Kidney (tissue), 22 donors: ENCODE data around the gene BFSP2. TPM values are rescaled to one million over a fixed set of nuclear protein-coding genes. Genes with fewer than 3 reads are reported as not detected.

ENCODE experiments used
- DNase-seq, 5 donors: peaks; one replicate each; pipeline ENCODE4 v3.0.0-alpha.2; 2013 to 2020
- FAIRE-seq: peaks from 2 replicates; lab custom pipeline; 2012; peaks lifted over from hg19 to GRCh38; lab: Jason Lieb, UNC
- H3K27ac ChIP-seq, 2 donors: one replicate each; pipeline ENCODE4 v1.7.0; 2013; ENCODE audit warnings: low read depth in 2 of 2, low read length in 2 of 2, inconsistent platforms in 1 of 2
- H3K27me3 ChIP-seq: one replicate; pipeline ENCODE4 v1.7.1; 2013; ENCODE audit warnings: low read length, inconsistent platforms; ENCODE audit not compliant: control insufficient read depth, insufficient read depth
- H3K36me3 ChIP-seq, 3 donors: one replicate each; pipeline versions ENCODE4 v1.7.0 to v1.7.1; 2013; ENCODE audit warnings: low read length in 3 of 3, control low read depth in 1 of 3, inconsistent platforms in 1 of 3; ENCODE audit not compliant: insufficient read depth in 3 of 3, control insufficient read depth in 2 of 3
- H3K4me1 ChIP-seq, 3 donors: one replicate each; pipeline versions ENCODE4 v1.7.0 to v1.7.1; 2013; ENCODE audit warnings: low read length in 3 of 3, inconsistent platforms in 1 of 3, low read depth in 1 of 3; ENCODE audit not compliant: control insufficient read depth in 2 of 3, insufficient read depth in 2 of 3
- H3K4me3 ChIP-seq, 3 donors: one replicate each; pipeline versions ENCODE4 v1.7.0 to v1.8.1; 2013; ENCODE audit warnings: low read length in 3 of 3, control low read depth in 1 of 3, inconsistent platforms in 1 of 3
- H3K9ac ChIP-seq, 3 donors: one replicate each; pipeline versions ENCODE4 v1.7.0 to v1.7.1; 2013; ENCODE audit warnings: low read length in 3 of 3, control low read depth in 1 of 3, inconsistent platforms in 1 of 3
- H3K9me3 ChIP-seq, 3 donors: one replicate each; pipeline versions ENCODE4 v1.7.0 to v1.7.1; 2013; ENCODE audit warnings: low read length in 3 of 3, control low read depth in 1 of 3, inconsistent platforms in 1 of 3; ENCODE audit not compliant: control insufficient read depth in 2 of 3, insufficient read depth in 1 of 3
- intact Hi-C: fragments of 100-400 bp; cut with DNase I; formaldehyde crosslinking; loops from one replicate; pipeline ENCODE4 v1.11.1; 2022
- long read RNA-seq, 10 donors: library from polyadenylated mRNA in 1 of 10; unstranded in 1 of 10; transcript quantifications; one replicate each; pipeline ENCODE4 v2.0.0 and lab custom pipeline, GENCODE V29; 2021 to 2026
- polyA plus RNA-seq: library from polyadenylated mRNA; stranded (reverse); fragments of 350-450 nt; fragmentation: Illumina TruSeq; extraction: RNeasy Lipid Tissue Mini Kit (QIAGEN cat#74804); gene quantifications from one replicate; pipeline ENCODE4 v1.2.3, GENCODE V29; 2014; ENCODE audit warnings: low read depth, low replicate concordance; ENCODE audit not compliant: insufficient read depth
- total RNA-seq: library from RNA; stranded (reverse); fragmentation: NEBNext Ultra II Directional; extraction: Animal tissue kit (Norgen Biotek cat#: 25700); gene quantifications from one replicate; pipeline ENCODE4 v1.2.1, GENCODE V29; 2021
- TF ChIP-seq, protein P1 (sequence below): IDR thresholded peaks from 3 replicates; pipeline ENCODE4 v1.5.1; 2012; ENCODE audit warnings: mild to moderate bottlenecking, moderate library complexity, borderline replicate concordance; ENCODE audit not compliant: insufficient read depth; ENCODE audit errors: extremely low read depth
- donor health status: control.
- donor health status: control.
- donor health status: control.
- donor health status: control.
- donor health status: control.
- donor health status: DM: yes; HTN: yes; CAD: no.
- donor health status: Normal renal cell carcinoma (clear cell type).

BFSP2 gene
- total RNA-seq = 0.41 TPM
- polyA plus RNA-seq = 0.86 TPM
- long read RNA-seq, donor 1 = 0 reads
- long read RNA-seq, donor 2 = 0 reads
- long read RNA-seq, donor 3 = 0 reads
- long read RNA-seq, donor 4 = 0 reads
- long read RNA-seq, donor 5 = 0 reads
- long read RNA-seq, donor 6 = 0 reads
- long read RNA-seq, donor 7, partial matches to known transcripts = 0 of 1 reads
- long read RNA-seq, donor 7, other reads (novel, unspliced or antisense) = 1 of 1 reads
- long read RNA-seq, donor 8 = 0 reads
- long read RNA-seq, donor 9 = 0 reads
- long read RNA-seq, donor 10 = 0 reads

GRCh38 chr3:133400006-133400515 is at the start of gene BFSP2:
Gene BFSP2, plus strand, starts transcription at chr3:133400056. Its CDS starts 28 bp downstream, at chr3:133400084.
- H3K27ac ChIP-seq = no peak within 1 kb of the TSS
- no peaks in the 10 kb centered on the region for H3K4me1 ChIP-seq
- H3K9ac ChIP-seq = no peak within 1 kb of the TSS
- no peaks in the 10 kb centered on the region for H3K27me3 ChIP-seq
- H3K4me3 ChIP-seq = no peak within 1 kb of the TSS
- no peaks in the 10 kb centered on the region for H3K9me3 ChIP-seq
- FAIRE-seq = no peak
- intact Hi-C loops = no loop called here
- no peak for DNase-seq
- H3K36me3 ChIP-seq = no peaks in the 10 kb centered on the region
- TF ChIP-seq, protein P1, sequence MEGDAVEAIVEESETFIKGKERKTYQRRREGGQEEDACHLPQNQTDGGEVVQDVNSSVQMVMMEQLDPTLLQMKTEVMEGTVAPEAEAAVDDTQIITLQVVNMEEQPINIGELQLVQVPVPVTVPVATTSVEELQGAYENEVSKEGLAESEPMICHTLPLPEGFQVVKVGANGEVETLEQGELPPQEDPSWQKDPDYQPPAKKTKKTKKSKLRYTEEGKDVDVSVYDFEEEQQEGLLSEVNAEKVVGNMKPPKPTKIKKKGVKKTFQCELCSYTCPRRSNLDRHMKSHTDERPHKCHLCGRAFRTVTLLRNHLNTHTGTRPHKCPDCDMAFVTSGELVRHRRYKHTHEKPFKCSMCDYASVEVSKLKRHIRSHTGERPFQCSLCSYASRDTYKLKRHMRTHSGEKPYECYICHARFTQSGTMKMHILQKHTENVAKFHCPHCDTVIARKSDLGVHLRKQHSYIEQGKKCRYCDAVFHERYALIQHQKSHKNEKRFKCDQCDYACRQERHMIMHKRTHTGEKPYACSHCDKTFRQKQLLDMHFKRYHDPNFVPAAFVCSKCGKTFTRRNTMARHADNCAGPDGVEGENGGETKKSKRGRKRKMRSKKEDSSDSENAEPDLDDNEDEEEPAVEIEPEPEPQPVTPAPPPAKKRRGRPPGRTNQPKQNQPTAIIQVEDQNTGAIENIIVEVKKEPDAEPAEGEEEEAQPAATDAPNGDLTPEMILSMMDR = no peak

GRCh38 chr3:133354721-133355120 is 45.1 kb upstream of the BFSP2 start:
- H3K27ac ChIP-seq = no peak overlapping the region
- FAIRE-seq (no peak), DNase-seq (no peak)
- no peaks in the 10 kb centered on the region for H3K9me3 ChIP-seq
- intact Hi-C loops = no loop called here
- H3K9ac ChIP-seq = no peak overlapping the region
- H3K4me3 ChIP-seq = no peak overlapping the region
- H3K27me3 ChIP-seq = no peaks in the 10 kb centered on the region
- no peaks in the 10 kb centered on the region for H3K4me1 ChIP-seq
- TF ChIP-seq, protein P1 = no peak
- no peaks in the 10 kb centered on the region for H3K36me3 ChIP-seq

GRCh38 chr3:133360476-133360875 is 39.4 kb upstream of the BFSP2 start:
- no peaks in the 10 kb centered on the region for H3K27me3 ChIP-seq
- H3K4me1 ChIP-seq = no peaks in the 10 kb centered on the region
- FAIRE-seq (no peak), DNase-seq (no peak)
- H3K27ac ChIP-seq = no peak overlapping the region
- no peaks in the 10 kb centered on the region for H3K36me3 ChIP-seq
- H3K9me3 ChIP-seq = no peaks in the 10 kb centered on the region
- intact Hi-C loops = no loop called here
- TF ChIP-seq, protein P1 = no peak
- H3K4me3 ChIP-seq = no peak overlapping the region
- H3K9ac ChIP-seq = no peak overlapping the region
